GM21360 (cell line): ENCODE results near the gene VSIG8.

ENCODE experiments used
- ATAC-seq: cut with Tn5 transposase; IDR thresholded peaks from one replicate; pipeline ENCODE4 v1.9.1; 2021; ENCODE audit warnings: mild to moderate bottlenecking, moderate library complexity; ENCODE audit not compliant: unreplicated experiment

VSIG8 gene

GRCh38 chr1:159884296-159884695 lies 21.8 kb upstream of the VSIG8 start:
- ATAC-seq: no peak

DNA sequence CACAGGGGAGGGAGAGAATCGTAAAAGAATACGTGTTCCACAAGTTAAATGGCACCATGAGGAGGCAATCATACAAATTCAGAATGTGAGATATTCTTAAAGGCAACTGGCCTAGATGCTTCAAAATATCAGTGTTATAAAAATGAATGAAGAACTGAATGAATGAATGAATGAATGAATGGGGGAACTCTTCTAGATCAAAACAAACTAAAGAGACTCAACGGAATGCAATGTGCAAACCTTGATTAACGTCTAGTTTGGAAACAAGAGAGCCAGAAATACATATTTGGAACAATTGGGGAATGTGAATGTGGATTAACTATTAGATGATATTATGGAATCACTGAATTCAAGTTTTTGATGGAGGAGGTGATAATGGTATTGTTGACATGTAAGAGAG lies 20.7 kb upstream of the VSIG8 start:
- no peak for ATAC-seq

- no peak for ATAC-seq
Observed at GRCh38 chr1:159882527-159882862, 20.0 kb upstream of the VSIG8 start.

- no peak for ATAC-seq
Observed at GRCh38 chr1:159881622-159882526, 19.4 kb upstream of the VSIG8 start.

- no peak for ATAC-seq
Observed at GRCh38 chr1:159880430-159880829, 18.0 kb upstream of the VSIG8 start.

DNA sequence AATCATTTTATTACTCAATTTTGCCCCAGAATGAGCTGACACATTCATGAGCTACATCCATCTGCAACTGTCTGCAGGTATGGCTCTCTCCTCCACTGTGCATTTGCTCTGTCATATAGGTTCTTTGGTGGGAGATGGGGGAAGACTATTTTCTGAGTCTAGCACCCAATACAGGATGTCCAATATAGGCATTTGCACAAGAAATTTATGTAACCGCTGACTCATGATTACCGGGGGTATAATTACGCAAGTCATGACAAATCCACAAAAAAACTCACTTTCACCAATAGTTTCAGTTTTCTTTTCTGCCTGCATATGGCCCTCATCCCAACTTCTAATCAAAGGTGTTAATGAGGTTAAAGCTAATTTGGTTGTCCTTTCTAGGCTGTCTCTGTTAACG lies 17.5 kb upstream of the VSIG8 start:
- no peak for ATAC-seq

- no peak for ATAC-seq
Observed at GRCh38 chr1:159879136-159879535, 16.7 kb upstream of the VSIG8 start.

- no peak for ATAC-seq
Observed at GRCh38 chr1:159877695-159878444, 15.4 kb upstream of the VSIG8 start.

GRCh38 chr1:159873530-159874143 lies 11.2 kb upstream of the VSIG8 start:
- no peak for ATAC-seq

DNA sequence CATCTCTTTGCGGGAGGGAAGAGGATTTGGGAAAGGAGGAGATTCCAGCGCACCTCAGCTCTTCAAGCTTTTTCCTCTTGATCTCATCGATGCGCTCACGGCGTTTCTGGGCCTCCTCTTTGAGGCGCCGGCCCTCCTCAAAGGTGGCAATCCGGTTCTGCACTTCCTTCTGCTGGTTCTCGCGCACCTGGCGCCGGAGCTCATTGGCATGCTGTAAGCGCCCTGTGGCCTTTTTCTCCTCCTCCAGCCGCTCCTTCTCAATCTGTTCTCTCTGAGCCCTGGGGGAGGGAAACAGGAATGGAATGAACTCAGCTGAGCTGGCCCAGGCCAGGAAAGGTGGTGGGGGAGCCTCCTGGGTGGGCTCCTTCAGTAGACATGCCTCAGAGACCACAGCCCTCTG lies 10.4 kb upstream of the VSIG8 start:
- no peak for ATAC-seq

GRCh38 chr1:159870704-159871103 lies 8.2 kb upstream of the VSIG8 start:
- no peak for ATAC-seq

DNA sequence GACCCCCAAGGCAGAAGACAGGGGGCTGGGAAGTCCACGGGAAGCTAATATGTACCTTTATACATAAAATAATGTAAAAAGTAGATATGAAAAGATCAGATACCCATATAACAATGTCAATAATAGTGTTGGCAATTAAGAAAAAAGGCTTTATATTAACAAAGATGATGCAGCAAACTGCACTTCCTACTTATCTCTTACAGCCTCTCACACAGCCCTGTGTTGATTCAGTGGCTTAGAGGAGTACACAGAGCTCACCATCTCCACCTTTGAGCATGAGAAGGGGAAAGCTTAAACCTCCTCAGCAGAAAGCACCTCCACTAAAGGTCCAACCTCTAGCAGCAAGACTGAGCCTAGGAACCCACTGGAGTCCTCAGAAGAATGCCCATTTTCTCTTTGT lies 7.2 kb upstream of the VSIG8 start:
- no peak for ATAC-seq

- no peak for ATAC-seq
Observed at GRCh38 chr1:159869173-159869572, 6.7 kb upstream of the VSIG8 start.

DNA sequence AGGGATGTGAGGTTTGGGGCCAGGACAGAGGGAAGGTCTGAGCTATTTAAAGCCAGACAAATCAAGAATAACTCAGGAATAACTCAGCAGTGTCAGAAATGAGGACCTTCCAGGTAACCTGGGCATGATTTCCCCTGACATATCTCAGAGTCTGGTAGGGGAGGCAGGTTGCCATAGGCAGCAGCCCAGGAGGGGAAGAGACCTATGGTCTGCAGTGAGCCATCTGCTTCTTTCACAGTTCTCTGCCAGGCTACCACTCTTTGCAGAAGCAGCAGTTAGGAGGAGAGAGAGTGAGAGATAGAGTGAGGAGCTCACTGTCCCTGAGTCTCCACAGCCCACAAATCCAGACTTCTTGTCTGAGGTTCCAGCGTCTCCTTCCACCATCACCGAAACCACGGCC lies 6.3 kb upstream of the VSIG8 start:
- ATAC-seq: no peak

DNA sequence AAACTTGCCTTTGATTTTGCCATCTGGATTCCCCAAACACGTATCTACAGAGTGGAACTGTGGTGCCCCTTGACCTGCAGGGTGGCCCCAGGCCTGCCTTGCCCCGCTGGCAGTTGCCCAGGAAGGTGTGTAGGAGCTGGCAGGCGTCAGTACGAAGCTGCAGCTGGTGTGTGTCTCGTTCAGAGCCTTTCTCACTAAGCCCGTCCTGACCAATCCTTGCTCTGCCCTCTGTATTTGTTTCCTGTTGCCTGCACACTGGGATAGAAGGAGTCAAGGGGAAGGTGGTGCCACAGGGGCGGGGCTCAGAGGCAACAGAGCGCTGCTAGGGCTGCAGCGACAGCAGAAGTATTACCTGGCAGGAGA lies 5.2 kb upstream of the VSIG8 start:
- no peak for ATAC-seq

DNA sequence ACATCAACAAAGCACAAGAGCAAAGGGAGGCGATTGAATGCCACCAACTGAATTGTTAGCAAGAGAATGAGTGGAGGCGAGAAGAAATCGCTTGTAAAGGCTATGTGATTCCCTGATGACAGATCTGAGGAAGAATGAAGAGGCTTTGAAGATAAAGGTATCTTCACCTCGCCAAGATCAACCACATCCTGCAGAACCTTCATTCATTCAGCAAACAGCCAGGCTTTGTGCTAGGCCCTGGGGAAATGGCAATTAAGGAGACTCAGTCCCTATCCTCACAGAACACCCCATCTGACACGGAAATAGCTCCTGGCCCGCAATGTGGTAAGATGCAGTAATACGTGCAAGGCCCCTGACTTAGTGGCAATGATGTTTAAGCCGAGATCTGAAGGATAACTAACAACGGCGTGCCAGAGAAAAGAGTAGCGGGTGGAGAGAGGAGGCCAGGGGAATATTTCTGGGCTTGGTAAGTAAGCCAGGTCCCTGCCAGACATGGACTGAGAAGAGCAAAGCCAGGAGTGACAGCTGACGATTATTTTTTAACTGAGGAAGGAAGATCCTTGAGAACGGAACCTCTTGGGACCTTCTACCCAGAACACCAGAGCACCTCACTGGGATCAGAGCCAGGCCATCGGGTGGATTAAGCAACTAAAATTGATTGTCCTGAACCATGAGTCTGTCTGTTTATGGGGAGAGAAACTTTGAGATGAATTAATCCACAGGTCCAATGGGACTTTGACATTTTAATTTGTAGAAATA lies 4.6 kb upstream of the VSIG8 start:
- ATAC-seq: no peak

DNA sequence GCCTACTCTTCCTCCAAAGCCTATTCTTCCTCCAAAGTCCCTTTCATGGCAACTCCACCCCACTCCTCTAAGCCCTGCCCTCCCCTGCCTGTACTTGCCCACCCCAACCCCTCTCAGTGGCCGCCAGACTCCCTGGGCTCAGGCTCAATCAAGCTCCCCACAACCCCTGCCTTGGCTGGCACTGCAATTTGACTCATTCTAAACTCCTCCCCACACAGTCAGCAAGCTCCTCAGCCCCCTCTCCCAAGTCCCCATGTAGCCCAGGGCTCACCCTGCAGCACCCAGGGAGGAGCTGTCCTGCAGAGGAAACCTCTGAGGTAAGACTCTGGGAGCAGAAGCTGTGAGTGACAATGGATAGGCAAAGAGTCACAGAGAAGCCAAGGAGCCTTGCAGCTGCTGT lies 3.6 kb upstream of the VSIG8 start:
- no peak for ATAC-seq

GRCh38 chr1:159864262-159864661 lies 1.8 kb upstream of the VSIG8 start:
- no peak for ATAC-seq

DNA sequence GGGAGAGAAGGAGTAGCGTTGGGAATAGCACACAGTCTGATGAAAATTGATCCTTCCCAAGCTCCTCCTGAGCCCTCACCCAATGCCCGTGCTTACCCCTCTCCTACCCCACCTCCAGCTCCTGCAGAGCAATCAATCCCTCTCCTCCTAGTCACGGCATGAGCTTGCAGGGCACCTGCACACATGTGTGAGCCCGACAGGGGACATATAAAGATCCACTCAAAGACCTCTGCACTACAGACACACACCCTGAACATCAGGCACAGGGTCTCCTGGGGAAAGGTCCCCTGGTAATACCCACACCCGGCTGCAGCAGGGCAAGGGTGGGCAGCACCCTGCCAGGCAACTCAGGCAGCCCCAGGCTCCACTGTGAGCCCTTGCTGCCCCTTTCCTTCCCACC lies 426 bp downstream of the VSIG8 start:
- no peak for ATAC-seq

- ATAC-seq: no peak
Observed at GRCh38 chr1:159861218-159861617, 1.2 kb downstream of the VSIG8 start.

DNA sequence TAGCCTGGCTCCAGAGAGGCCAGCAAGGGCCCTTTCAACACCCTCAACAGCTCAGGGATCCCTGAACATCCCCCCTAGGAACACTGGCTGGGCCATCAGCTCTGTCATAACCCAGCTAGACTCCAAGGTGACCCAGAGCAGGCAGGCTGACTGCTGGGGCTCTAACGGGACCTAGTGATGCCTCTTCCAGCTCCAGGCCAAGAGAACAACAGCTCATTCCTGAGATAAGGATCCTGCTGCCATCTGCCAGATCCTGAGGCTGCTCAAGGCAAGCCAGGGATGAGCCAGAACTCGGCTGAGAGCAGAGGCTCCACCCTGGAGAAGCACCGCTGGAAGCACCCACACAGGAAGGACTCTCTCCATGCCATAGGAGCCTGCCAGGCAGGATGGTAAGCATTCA lies 2.0 kb downstream of the VSIG8 start:
- no peak for ATAC-seq
